ENCODE results near the gene MPP2. TPM values are rescaled to one million over a fixed set of nuclear protein-coding genes. Genes with fewer than 3 reads are reported as not detected.
A peak's percentile ranks its signal among the peaks of the same experiment; 100 is the strongest.
"Not testable (repeated sequence)": the region's sequence is repeated elsewhere in the genome, so short reads cannot be mapped to it uniquely, and the experiment has no call there.

Gene MPP2
- total RNA-seq, 4 donors from 2014 or later = 0.42 to 10.7 (median 3.7) TPM

DNA sequence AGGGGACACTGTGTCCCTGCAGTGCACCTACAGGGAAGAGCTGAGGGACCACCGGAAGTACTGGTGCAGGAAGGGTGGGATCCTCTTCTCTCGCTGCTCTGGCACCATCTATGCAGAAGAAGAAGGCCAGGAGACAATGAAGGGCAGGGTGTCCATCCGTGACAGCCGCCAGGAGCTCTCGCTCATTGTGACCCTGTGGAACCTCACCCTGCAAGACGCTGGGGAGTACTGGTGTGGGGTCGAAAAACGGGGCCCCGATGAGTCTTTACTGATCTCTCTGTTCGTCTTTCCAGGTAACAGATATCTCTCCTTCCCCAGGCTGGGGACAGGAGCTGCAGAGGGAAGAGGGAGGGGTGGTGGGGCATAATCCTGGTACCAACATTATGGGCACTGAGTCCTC lies 58.7 kb downstream of the MPP2 start:
- no peak for DNase-seq (ENCODE audit: low spot score in 2 of 2)
- no peak for TF ChIP-seq POLR2A (IDR thresholded peaks at IDR 0.05)
- TF ChIP-seq, protein P1, sequence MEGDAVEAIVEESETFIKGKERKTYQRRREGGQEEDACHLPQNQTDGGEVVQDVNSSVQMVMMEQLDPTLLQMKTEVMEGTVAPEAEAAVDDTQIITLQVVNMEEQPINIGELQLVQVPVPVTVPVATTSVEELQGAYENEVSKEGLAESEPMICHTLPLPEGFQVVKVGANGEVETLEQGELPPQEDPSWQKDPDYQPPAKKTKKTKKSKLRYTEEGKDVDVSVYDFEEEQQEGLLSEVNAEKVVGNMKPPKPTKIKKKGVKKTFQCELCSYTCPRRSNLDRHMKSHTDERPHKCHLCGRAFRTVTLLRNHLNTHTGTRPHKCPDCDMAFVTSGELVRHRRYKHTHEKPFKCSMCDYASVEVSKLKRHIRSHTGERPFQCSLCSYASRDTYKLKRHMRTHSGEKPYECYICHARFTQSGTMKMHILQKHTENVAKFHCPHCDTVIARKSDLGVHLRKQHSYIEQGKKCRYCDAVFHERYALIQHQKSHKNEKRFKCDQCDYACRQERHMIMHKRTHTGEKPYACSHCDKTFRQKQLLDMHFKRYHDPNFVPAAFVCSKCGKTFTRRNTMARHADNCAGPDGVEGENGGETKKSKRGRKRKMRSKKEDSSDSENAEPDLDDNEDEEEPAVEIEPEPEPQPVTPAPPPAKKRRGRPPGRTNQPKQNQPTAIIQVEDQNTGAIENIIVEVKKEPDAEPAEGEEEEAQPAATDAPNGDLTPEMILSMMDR (IDR thresholded peaks at IDR 0.05) = no peak
- WGBS, 2 donors = 96 to 97% methylated on average over 10 of the region's 10 CpGs
- intact Hi-C loops (cut with DNase I; ENCODE audit: low total_unique reads) = loop anchor here (10.0 kb wide), 1 partner anchor 64 kb away; the partner anchor contains the start of gene CFAP97D1
- H3K4me3 ChIP-seq (ENCODE audit: low read depth, poor library complexity, severe bottlenecking) = no peak overlapping the region

DNA sequence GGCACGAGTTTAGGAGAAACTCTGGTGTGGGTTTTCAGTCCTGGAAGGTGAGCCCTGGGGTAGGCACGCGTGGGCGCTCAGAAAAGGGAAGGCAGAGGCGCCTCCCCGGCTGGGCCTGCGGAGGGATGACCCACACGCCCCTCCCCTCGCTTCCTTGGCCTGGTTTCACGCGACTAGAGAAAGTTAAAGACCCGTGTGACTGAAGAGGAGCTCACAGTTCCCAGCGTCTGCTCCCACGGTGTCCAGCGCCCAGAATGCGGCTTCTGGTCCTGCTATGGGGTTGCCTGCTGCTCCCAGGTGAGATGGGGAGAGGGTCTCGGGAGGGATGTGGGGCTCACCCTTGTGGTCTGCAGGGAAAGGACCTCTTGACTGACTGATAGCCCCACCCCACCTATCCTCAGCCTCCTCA lies 60.4 kb downstream of the MPP2 start, which contains the start of gene CD300LG:
Gene CD300LG (plus strand): TSS at position 214 of the 409 bp plus-strand sequence. CDS start 41 bp downstream, at position 255.
- TF ChIP-seq POLR2A (IDR thresholded peaks at IDR 0.05) = no peak
- TF ChIP-seq, protein P1 (IDR thresholded peaks at IDR 0.05) = no peak
- intact Hi-C loops (cut with DNase I; ENCODE audit: low total_unique reads) = loop anchor here (10.0 kb wide), 1 partner anchor 62 kb away; the partner anchor contains the start of gene CFAP97D1
- no peak within 1 kb of the TSS for H3K4me3 ChIP-seq (ENCODE audit: low read depth, poor library complexity, severe bottlenecking)
- no peak for DNase-seq (ENCODE audit: low spot score in 2 of 2)
- 23 to 28% methylated on average over 17 of the region's 17 CpGs for WGBS, 2 donors

DNA sequence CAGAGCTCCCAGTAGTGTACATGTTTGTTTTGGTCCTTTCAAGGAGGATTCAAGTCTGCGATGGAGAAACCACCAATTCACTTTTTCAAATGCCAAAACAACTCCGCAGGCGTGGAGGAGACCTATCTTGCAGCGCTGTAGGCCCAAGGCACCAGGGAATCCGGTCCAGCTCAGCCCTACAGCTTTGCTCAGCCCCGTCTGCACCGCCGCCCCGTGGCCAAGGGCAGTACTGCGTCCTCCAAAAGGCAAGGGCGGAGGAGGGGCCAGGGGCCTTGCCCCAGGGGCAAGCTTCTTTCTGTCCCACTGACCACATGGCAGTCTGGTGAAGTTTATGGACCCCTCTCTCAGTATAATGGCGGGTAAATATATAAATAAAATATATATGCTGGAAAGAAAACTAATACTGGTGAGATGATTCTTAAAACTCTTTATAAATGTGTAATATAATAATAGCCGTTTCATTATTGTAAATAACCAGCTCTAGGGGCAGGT lies 61.1 kb downstream of the MPP2 start:
- peak; percentile 74 to 96 for DNase-seq (ENCODE audit: low spot score in 2 of 2)
- WGBS, 2 donors = 8 to 12% methylated on average over 13 of the region's 13 CpGs
- intact Hi-C loops (cut with DNase I; ENCODE audit: low total_unique reads) = loop anchor here (10.0 kb wide), 1 partner anchor 61 kb away; the partner anchor contains the start of gene CFAP97D1
- TF ChIP-seq POLR2A (IDR thresholded peaks at IDR 0.05) = no peak
- TF ChIP-seq, protein P1 (IDR thresholded peaks at IDR 0.05) = peak in 1 of 3 donors; percentile 82
- no peak overlapping the region for H3K4me3 ChIP-seq (ENCODE audit: low read depth, poor library complexity, severe bottlenecking)

DNA sequence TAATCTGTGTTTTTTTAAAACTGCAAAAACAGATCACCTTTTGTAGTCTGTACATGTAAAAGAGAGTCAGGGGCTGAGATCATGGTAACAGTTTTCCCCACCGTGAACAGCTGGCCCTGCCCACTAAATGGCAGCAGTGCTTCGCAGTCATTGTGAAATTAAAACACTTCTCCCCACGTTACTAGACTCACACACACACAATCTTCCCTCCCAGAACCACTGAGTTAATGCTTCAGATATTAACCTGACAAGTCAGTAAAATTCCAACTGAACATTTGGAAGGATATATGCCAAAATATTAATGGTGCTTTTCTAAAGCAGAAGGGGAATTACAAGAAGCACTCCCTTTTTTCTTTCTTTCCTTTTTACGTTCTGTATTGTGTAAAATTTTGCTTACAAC lies 61.6 kb downstream of the MPP2 start:
- no peak for DNase-seq (ENCODE audit: low spot score in 2 of 2)
- WGBS, 2 donors = 60 to 62% methylated on average over 4 of the region's 4 CpGs
- TF ChIP-seq POLR2A (IDR thresholded peaks at IDR 0.05) = no peak
- intact Hi-C loops (cut with DNase I; ENCODE audit: low total_unique reads) = loop anchor here (10.0 kb wide), 1 partner anchor 61 kb away; the partner anchor contains the start of gene CFAP97D1
- no peak overlapping the region for H3K4me3 ChIP-seq (ENCODE audit: low read depth, poor library complexity, severe bottlenecking)

DNA sequence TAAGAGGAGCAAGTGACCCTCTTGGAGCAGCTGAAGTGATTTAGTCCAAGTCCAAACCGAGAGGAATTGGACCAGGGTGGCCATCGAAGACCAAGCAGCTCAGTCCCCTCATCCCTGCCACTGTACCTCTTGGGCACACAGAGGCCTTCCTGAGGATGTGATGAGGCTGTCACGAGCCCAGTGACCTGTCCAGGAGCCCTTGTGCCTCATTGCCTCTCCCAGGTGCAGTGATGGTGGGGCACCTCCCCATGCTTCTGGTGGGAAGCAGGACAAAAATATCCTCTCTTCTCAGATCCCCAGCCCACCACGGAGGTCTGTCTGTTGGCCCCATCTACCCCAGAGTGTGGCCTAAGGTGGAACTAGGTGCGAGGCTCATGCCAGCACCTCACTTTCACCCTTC lies 63.1 kb downstream of the MPP2 start:
- WGBS, 2 donors = 91 to 92% methylated on average over 5 of the region's 5 CpGs
- intact Hi-C loops (cut with DNase I; ENCODE audit: low total_unique reads) = loop anchor here (10.0 kb wide), 1 partner anchor 59 kb away; the partner anchor contains the start of gene CFAP97D1
- DNase-seq (ENCODE audit: low spot score in 2 of 2) = no peak
- TF ChIP-seq POLR2A (IDR thresholded peaks at IDR 0.05) = no peak
- TF ChIP-seq, protein P1 (IDR thresholded peaks at IDR 0.05) = no peak
- no peak overlapping the region for H3K4me3 ChIP-seq (ENCODE audit: low read depth, poor library complexity, severe bottlenecking)

DNA sequence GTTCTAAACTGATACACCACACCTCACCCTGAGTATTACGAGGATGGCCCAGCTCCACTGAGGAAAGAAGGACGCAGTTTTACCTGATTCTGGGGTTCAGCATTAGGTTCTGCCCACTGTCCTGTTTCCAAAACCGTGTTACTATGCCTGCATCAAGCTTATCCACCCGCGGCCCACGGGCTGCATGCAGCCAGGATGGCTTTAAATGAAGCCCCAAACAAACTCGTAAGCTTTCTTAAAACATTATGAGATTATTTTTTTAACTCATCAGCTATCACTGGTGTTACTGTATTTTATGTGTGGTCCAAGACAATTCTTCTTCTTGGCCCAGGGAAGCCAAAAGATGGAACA lies 64.4 kb downstream of the MPP2 start:
- intact Hi-C loops (cut with DNase I; ENCODE audit: low total_unique reads) = loop anchor here (10.0 kb wide), 1 partner anchor 58 kb away; the partner anchor contains the start of gene CFAP97D1
- no peak for DNase-seq (ENCODE audit: low spot score in 2 of 2)
- WGBS, 2 donors = 70 to 74% methylated on average over 7 of the region's 7 CpGs
- H3K4me3 ChIP-seq (ENCODE audit: low read depth, poor library complexity, severe bottlenecking) = no peak overlapping the region
- TF ChIP-seq, protein P1 (IDR thresholded peaks at IDR 0.05) = no peak
- TF ChIP-seq POLR2A (IDR thresholded peaks at IDR 0.05) = no peak

DNA sequence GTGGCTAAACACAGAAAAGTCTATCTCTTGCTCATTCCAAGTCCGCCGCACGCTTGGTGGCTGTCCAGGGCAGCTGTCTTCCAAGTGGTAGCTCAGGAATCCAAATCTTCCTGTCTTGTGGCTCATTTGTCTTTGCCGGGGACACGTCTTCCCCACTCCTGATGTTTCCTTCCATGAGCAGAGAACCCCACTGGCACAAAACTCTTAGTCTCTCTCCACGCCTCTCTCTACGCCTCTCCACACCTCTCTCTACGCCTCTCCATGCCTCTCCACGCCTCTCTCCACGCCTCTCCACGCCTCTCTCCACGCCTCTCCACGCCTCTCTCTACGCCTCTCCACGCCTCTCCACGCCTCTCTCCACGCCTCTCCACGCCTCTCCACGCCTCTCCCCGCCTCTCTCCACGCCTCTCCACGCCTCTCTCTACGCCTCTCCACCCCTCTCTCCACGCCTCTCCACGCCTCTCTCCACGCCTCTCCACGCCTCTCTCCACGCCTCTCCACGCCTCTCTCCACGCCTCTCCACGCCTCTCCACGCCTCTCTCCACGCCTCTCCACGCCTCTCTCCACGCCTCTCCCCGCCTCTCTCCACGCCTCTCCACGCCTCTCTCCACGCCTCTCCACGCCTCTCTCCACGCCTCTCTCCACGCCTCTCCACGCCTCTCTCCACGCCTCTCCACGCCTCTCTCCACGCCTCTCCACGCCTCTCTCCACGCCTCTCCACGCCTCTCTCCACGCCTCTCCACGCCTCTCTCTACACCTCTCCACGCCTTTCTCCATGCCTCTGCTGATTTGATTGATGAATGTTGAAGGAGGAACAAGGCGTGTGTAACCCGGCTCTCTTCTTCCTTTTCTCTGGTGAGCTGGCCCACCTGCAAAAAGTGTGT lies 65.0 kb downstream of the MPP2 start:
- intact Hi-C loops (cut with DNase I; ENCODE audit: low total_unique reads) = loop anchor here (10.0 kb wide), 1 partner anchor 58 kb away; the partner anchor contains the start of gene CFAP97D1
- not testable (repeated sequence) for DNase-seq (ENCODE audit: low spot score in 2 of 2); H3K4me3 ChIP-seq (ENCODE audit: low read depth, poor library complexity, severe bottlenecking)
- WGBS, 2 donors = 62 to 73% methylated on average over 53 to 54 of the region's 54 CpGs
